Liver (tissue), 3 donors: ENCODE measurements around the gene TIA1.

Source experiments
- CTCF ChIP-seq: fragments of 150-350 bp; IDR thresholded peaks from 2 replicates; pipeline ENCODE4 v1.5.1; 2017; ENCODE audit warnings: improper control_type of control experiment, low read depth, low read length; ENCODE audit not compliant: missing input control
- EGR1 ChIP-seq, 2 donors: IDR thresholded peaks; 2 replicates each; pipeline ENCODE4 v1.6.1; 2016 to 2018; ENCODE audit warnings: antibody characterized with exemption in 2 of 2, low read depth in 2 of 2
- GABPA ChIP-seq, 2 donors: IDR thresholded peaks in 1 of 2; conservative IDR thresholded peaks in 1 of 2; 2 replicates each; pipeline ENCODE4 v1.6.1; 2016; ENCODE audit warnings: antibody characterized with exemption in 2 of 2, mild to moderate bottlenecking in 1 of 2, moderate library complexity in 1 of 2
- MAX ChIP-seq: IDR thresholded peaks from 2 replicates; pipeline ENCODE4 v1.6.1; 2016; ENCODE audit warnings: antibody characterized with exemption
- NR2F2 ChIP-seq: IDR thresholded peaks from 2 replicates; pipeline ENCODE4 v1.6.1; 2016; ENCODE audit warnings: antibody characterized with exemption
- RAD21 ChIP-seq, 2 donors: IDR thresholded peaks; 2 replicates each; pipeline ENCODE4 v1.6.1; 2016; ENCODE audit warnings: antibody characterized with exemption in 2 of 2, mild to moderate bottlenecking in 2 of 2
- YY1 ChIP-seq: IDR thresholded peaks from 2 replicates; pipeline ENCODE4 v1.6.1; 2016; ENCODE audit warnings: antibody characterized with exemption, mild to moderate bottlenecking
- ZBTB33 ChIP-seq: IDR thresholded peaks from 2 replicates; pipeline ENCODE4 v1.6.1; 2016; ENCODE audit warnings: antibody characterized with exemption
- donor health status: healthy.
- donor health status: healthy.

- TF ChIP-seq RAD21 (IDR thresholded peaks at IDR 0.05) (no peak), ZBTB33 (no peak), CTCF (no peak), MAX (no peak), YY1 (no peak), GABPA (IDR thresholded peaks at IDR 0.05 in 1 of 2, conservative IDR thresholded peaks at IDR 0.05 in 1 of 2) (no peak), EGR1 (IDR thresholded peaks at IDR 0.05; ENCODE audit: low read depth in 2 of 2) (no peak), NR2F2 (no peak)
Measured at GRCh38 chr2:70211595-70211994, 36.8 kb downstream of the TIA1 start.
